ENCODE results near the gene REPIN1.

REPIN1 gene

DNA sequence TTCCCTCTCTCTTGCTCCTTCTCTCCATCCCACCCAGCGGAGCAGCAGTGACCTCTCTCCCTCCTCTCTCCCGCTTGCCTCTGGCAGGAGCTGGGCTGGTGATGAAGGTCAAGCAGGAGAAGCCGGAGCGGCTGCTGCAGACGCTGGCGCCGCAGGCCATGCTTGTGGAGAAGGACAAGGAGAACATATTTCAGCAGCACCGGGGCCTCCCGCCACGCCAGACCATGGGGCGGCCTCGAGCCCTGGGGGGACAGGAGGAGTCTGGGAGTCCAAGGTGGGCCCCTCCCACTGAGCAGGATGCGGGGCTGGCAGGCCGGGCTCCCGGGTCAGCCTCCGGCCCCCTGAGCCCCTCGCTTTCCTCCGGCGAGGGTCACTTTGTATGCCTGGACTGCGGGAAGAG is 27.8 kb downstream of the REPIN1 start:
- DNase-seq (ENCODE audit: low read depth): no peak

DNA sequence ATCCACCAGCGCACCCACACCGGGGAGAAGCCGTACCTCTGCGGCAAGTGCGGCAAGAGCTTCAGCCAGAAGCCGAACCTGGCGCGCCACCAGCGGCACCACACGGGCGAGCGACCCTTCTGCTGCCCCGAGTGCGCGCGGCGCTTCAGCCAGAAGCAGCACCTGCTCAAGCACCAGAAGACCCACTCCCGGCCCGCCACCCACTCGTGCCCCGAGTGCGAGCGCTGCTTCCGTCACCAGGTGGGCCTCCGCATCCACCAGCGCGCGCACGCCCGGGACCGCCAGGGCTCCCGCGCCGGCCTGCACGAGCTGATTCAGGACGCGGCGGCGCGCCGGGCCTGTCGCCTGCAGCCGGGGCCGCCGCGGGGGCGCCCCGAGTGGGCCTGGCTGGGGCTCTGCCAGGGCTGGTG is 28.2 kb downstream of the REPIN1 start:
- no peak for DNase-seq (ENCODE audit: low read depth)

DNA sequence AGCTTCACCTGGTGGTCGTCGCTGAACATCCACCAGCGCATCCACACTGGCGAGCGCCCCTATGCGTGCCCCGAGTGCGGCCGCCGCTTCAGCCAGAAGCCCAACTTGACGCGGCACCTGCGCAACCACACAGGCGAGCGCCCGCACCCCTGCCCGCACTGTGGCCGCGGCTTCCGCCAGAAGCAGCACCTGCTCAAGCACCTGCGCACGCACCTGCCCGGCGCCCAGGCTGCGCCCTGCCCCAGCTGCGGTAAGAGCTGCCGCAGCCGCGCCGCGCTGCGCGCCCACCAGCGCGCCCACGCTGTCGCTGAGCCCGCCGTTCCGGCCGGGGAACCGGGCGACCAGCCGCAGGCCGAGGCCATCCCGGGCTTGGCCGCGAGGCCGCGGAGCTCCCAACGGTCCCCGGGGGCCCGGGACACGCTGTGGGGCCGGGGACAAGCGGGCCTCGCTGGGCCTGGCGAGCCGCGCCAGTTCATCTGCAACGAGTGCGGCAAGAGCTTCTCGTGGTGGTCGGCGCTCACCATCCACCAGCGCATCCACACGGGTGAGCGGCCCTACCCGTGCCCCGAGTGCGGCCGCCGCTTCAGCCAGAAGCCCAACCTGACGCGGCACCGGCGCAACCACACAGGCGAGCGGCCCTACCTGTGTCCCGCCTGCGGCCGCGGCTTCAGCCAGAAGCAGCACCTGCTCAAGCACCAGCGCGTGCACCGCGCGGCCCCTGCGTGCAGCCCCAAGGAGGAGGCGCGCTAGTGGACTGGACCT is 28.9 kb downstream of the REPIN1 start:
- DNase-seq (ENCODE audit: low read depth): no peak

DNA sequence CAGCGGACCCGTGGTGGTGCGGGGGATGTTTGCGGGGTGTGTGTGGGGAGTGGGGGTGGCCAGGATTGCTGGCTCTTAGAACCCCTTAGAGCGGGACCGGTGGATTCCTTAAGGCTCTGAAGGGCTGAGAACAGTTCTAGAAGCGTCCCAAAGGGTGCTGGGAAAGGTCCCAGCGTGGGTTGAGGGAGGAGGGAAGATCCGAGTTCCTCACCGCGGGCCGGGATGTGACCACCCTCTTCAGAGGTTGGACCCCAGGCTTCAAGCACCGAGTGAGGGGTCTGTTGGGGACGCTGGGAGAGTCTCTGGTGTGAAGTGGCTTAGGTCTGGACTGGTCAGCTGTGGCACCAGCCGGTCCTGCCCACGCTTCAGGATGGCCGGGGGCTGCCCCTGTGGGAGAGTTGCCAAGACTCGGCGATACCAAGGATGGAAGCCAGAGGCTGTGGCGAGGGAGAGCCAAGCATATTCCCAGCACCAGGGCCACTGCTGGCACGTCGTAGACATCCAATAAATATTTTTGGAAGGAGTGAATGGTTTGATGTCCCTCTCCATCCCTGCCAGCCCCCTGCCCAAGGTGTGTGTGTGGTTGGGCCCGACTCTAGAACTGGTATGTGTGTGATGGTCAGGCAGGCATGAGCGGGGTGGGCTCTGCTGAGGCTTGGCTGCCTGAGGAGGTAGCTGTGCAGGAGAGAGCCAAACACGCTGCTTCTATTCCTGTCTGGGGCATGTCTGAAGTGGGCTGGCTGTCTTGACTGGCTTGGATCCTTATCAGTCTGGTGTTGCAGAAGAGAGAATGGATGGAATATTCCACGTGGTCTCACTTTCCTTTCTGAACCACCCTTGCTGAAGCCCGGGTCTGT is 29.7 kb downstream of the REPIN1 start:
- no peak for DNase-seq (ENCODE audit: low read depth)

DNA sequence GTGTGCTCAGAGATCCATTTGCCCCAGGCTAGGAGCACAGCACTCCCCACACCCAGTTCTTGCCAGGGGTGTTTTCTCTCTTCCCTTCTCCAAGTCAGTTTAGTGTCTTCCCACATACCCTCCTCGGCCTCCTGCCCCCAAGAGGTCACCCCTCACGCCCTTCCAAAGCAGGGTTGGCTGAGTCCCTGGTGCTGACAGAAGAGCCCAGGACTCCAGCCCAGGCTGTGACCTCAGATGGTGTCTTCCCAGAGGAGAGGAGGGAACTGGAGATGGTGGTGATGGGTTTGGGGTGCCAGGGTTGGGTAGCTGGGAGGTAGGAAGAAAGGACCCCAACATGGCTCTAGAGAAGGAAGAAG is 30.3 kb downstream of the REPIN1 start:
- DNase-seq (ENCODE audit: low read depth): no peak

DNA sequence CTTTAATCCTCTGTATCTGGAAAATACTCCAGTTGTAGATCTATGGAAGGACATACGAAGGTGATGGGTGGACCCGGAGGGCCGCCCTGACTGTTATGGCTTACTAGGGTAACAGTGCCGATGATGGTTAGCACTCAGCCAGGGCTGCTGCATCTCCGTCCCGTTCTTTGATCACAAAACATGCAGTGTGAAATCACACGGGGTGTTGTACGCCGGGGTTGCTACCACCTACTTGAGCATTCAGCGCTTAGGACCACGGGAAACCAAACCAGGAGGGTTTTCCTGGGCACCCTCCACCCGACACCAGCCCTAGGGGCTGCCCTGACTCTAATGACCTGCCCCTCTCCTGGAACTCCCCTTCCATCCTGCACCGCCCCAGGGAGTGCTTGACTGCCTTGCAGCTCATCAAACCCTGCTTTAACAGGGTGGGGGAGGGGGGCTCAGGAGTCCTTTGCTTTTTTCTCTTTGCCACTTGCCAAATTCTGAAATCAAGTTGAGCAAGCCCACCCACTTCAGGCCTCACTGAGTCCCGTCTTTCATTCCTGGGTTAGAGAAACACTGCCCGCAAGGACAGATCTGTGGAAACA is 30.9 kb downstream of the REPIN1 start:
- DNase-seq (ENCODE audit: low read depth): no peak

DNA sequence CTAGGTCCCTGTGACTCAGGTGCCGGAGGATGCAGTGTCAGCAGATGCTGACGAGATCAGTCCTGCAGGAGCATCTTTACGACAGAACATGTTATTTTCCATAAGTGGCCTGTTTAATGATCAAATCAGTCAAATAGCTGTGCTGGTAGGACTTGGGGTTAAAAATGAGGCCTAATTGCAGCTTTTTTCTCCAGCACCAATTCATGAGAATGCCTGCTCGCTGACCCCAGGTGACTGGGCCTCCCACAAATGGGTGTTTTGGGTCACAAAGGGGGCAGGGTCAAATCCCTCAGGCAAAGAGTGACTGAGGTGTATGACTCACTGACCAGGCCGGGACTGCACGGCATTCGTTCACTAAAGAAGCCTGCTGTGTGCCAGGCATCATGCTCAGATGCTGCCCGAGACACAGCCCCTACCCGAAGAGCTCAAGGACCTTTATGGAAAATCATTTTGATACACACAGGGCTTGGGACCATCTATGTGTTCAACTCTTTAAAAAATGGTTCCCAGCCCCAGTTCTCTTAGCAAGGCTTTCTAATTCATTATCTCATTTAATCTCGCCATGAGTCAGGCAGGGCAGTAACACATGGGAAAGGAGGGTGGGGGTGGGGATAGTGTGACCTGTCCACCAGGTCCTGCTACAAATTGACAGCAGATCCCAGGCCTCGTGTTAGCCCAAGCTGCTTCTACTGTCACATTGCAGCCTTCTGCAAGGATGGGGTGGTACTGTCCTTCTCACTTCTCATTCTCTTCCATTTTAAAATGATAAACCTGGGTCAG is 31.6 kb downstream of the REPIN1 start:
- no peak for DNase-seq (ENCODE audit: low read depth)

DNA sequence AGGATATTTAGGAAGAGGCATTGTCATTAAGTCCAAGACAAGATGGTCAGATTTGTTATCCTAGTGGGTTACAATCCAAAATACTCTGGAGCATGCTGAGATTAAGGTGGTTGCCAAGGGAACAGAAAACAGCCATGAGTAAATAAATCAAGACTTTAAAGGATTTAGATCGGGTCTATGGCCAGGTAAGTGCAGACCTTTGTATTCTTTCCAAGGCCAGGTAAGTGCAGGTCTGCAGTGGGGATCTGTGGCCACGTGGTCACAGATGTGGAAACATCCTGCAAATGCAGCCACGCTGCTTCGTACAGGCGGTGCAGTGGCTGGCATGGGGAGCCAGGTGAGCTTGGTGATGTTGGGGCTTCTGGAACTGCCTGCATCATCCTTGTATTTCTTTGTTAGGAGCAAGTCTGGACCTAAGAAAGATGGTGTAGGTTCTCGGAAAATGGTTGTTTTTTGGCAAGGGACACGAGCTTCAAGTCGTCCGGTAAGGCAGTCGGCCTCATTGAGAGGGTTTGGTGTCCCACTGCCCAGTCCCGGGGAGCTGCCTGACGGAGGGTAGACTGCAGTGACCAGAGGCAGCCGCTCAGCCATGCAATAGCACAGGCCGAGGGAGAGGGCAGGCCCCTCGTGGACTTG is 32.3 kb downstream of the REPIN1 start:
- DNase-seq (ENCODE audit: low read depth): no peak

DNA sequence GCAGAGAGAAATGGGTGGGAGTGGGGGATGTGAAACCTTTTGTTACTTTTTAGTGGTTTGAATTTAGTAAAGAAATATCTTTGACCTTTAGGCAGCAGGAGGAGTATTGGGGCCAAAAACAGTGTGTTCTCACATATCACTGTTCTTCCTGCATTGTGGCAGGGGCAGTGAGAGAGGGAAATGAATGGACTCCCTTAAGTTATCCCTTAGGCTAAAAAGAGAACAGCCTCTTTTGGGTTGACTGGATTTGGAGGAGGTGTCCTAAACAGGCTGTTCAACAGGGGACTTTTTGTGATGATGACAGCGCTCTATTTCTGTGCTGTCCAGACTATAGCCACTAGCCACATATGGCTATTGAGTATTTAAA is 32.8 kb downstream of the REPIN1 start:
- DNase-seq (ENCODE audit: low read depth): no peak

DNA sequence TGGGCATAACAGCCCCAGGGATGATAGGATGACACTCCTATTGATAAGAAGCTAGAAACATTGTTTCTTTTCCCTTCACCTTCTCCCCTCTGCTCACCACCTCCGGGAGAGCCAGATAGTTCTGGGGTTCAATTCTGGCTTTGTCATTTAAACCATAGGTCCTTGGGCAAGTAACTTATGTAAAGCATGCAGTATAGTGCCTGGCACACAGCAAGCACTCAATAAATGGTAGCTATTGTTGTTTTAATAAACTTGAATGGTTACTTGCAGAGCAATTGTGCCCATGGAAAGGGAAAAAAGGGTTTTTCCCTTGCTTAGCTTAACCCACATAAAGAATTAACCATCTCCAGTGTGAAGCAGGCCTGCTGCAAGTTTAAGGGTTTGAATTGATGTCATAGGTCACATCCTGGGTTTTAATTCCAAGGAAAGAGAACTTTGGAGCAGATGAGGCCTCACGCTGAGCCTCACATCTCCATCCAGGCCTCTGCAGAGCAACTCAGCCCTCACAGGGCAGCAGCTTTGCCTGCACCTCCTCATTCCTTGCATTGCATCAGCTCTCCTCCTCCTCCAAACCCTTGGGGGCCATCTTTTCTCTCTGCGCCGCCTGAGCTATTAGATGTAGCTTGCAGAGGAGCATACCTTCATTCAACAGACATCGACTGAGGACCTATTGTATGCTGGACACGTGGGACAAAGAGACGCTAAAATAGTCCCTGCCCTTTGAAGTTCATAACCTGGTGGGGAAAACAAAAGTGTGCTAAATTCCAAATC is 33.4 kb downstream of the REPIN1 start:
- DNase-seq (ENCODE audit: low read depth): no peak

DNA sequence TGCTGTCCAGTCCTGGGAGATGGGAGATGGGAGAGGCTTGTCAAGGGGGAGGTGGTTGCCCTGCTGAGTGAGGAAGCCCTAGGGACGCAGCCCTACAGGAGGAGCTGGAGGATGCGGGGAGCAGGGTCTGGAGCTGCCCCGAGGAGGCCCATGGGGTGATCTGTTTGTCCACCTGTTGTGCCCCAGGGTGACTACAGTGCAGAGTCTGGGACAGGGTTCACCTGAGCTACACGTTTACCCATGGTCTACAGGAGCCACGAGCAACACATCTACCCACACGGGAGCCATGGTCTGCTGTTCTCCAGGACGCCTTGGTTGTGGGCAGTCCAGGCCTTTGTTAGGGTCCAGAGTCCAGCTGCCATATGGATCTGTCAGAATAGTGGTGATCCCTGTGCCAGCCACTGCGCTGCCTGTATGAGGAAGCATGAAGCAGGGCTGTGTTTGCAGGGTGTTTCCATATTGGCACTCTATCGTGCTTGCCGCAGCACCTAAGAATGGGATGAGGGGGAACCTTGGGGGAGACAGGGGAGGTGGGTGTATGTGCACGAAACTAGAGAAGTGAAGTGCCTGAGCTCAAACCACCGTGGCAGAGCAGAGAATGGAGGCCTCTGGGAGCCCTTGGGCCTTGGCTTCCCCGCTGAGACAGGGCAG is 34.2 kb downstream of the REPIN1 start:
- no peak for DNase-seq (ENCODE audit: low read depth)

DNA sequence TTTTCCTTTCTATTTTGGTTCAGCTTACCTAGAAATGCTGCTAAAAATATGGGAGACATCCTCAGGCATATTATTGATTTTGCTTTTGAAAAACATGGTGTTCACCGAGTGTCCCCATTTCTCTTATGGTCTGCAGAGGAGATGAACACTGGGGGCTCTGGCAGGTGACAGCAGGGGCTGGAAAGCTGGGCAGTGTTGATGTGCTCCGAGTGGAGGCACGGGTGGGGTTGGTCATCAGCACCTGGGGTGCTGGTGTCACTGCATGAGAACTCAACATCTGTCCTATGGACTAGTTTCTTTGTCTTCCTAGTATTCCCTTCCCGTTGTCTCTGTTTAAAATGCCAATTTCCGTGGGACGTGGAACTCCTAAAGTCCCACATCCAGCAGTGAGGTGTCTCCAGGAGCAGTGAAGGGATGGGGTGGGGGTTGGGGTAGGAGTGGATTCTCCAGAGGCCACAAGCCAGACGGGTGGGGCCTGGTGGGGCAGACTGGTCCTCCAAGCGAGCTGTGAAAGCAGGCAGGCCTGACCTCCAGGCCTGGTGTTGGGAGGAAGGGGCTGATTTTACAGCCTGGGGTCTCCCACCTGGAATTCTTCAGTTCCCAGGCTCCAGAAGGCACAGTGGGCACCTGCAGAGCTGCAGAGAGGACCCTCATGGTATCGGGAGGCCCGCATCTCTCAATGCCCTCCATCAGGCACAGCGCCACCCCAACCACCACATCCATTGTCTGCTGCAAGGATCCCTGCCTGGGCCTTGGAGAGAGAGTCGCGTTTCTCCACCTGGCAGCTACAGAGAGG is 35.0 kb downstream of the REPIN1 start:
- DNase-seq (ENCODE audit: low read depth): no peak

DNA sequence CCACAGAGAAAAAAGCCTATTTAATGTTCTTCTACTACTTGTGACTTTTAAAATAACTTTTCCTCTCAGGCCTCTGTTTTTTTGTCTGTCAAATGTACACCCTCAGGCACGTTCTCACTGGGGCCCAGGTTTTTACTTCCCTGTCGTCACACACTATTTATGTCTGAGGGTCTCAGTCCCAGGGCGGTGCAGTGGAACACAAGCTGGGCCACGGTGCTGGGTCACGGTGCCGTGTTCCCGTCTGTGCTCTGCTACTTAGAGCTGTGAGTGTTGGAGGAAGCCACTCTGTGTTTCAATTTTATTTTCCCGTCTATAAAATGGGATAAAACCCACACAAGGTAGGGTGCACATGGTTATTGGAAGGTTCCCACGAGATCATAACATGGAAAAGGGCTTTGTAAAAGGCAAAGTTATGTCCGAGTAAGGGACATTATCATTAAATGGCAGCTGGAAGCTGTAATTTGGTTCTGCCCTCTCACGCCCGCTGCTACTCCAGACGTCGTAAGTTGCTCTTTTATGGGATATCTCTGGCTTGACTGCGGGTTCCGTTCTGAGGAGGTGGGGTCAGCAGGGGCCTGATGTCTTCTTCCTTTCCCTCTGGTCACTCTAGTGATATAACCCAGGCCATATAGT is 35.7 kb downstream of the REPIN1 start:
- no peak for DNase-seq (ENCODE audit: low read depth)

DNA sequence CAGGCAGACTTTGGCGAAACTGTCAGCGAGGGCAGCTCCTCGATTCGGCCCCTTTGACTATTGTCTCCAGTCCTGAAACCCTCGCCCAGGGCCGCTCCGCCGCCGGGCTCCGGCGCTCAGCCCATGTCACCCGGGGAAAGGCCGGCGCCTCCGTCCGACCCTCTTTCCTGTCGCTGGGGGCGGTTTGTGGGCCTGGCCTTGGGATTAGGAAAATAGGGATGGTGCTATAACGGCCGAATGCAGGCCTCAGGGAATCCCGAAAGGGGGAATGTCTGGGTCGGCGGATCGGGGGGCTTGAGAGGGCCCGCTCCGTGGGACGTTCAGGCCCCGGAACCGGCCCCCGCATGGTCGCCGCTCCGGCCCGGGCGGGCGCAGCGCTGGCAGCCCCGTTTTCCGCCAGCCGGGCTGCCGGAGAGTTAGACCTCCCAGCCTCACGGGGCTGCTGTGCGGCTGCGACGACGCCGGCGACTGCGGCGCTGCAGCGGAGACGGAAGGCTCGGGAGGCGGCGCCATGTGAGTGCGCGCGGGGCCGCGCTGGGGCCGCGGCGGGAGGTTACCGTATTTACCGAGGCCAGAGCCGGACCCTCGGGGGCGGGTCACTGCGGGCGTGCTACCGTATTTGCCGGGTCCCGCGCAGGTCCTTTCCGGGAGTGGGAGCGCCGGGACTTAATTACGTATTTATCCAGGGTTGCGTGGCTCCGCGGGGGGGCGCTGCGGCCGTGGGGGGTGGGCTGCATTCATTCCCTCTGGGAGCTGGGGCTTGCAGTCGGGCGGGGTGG is 36.4 kb downstream of the REPIN1 start:
- DNase-seq (ENCODE audit: low read depth): peak; percentile 68

DNA sequence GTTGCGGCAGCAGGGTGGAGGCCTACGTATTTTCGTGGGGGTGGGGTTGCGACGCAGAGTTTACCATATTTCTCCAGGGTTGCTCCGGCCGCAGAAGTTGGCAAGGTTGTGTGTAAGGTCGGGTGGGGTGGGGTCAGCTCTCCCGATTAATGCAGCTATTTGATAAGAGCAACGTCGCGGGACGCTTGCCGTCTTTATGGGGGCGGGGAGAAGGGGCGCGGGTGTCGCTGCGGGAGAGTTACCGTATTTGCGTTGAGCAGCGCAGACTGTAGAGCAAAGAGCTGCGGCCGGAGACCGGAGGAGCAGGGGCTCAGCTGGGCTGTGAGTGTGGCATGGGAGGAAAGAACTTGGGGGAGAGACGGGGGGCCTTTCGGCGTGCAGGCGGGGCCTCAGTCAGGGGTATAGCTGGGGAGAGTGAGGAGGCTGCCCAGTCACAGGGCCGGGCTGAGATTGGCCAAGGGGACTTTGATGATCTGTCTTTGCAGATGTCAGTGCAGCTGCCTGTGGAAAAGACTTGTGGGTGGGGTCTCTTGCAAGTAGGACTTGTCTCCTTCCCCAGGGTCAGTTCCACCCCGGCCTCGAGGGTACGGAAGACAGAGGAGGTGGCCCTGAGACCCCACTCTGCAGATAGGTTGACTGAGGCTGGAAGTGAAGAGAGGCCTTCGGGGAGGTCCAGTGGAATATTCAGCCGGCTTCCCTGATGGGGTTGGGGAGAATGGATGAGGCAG is 37.1 kb downstream of the REPIN1 start:
- DNase-seq (ENCODE audit: low read depth): no peak

DNA sequence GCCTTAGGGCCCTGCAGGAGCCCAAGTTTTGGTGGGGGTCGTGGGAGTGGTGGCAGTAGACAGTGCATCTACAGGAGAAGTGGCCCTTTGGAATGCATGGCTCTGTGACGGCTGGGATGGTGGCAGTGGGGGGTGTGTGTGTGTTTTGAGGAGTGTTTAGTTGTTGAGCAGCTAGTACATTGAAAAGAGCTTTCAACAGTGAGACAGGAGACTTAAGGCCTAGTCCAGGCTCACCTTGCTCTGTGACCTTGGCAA is 37.6 kb downstream of the REPIN1 start:
- DNase-seq (ENCODE audit: low read depth): no peak

DNA sequence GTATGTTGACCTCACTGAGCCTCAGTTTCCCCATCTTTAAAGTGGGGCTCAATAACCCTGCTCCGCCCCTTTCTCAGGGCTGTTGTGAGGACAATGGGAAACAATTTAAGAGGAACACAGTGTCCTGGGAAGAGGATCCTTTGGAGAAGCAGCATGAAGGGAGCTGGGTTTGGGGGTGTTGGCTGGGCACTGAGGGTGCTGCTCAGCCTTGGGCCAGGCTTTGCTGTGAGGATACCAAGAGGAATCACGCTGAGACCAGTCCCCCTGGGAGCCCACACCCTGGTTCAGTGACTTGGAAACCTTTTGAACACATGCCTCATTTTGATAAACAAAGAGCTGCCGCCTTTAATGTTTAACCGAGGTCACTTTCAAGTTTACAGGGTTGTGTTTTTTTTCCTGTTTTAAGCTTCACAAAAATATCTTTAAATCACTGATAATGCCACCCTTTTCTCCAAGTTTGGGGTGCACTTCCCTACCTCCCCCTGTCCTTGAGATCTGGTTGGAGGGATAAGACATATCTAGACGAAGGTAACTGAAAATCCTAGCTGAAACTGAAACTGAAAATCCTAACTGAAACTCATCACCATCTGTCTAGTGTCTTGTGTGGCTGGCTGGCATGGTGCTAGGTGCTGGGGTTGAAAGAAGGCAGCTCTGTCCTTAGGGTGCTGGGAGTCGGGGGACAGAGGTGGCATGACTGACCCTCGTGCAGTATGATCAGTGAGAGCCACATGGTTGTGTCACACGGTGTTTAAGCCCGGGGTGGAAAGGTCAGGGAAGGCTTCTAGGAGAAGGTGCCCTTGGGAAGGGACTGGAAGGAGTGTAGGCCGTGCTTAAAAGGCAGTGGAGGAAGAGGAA is 38.2 kb downstream of the REPIN1 start:
- no peak for DNase-seq (ENCODE audit: low read depth)
